Glomerular endothelial cell (primary cell): ENCODE measurements around the gene KCNJ5. TPM values are rescaled to one million over a fixed set of nuclear protein-coding genes. Genes with fewer than 3 reads are reported as not detected.
A peak's percentile ranks its signal among the peaks of the same experiment; 100 is the strongest.

Experiments used
- DNase-seq: peaks from one replicate; pipeline ENCODE4 v3.0.0-alpha.2; 2011; ENCODE audit warnings: low read depth, low spot score; ENCODE audit errors: extremely low read depth
- total RNA-seq: library from RNA; depleted of rRNA; stranded (reverse); fragments of >200 nt; gene quantifications from 2 replicates; pipeline ENCODE4 v1.2.3, GENCODE V29; 2015

KCNJ5 gene
- total RNA-seq, 1 donor from 2014 or later: 0.41 TPM

GRCh38 chr11:128893578-128894285 is 2.6 kb downstream of the KCNJ5 start:
- no peak for DNase-seq

DNA sequence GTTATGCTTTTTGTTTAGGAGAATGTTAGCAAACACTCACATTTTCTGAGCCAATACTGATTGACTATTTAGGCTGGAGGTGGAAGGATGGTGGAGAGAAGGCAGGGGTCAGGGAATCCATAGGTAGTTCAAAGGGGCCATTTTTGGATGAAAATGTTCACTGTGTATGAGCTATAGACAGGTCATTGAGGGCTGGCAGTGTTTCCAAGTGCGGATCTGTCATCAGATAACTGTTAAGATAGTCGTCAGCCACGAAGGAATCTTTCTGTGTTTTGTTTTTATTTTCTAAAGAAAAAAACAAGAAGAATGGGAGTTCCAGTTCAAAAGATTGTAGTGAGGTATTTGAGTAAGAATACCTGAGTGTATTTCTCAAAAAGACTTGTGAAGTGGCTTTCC is 3.1 kb downstream of the KCNJ5 start:
- DNase-seq: no peak

DNA sequence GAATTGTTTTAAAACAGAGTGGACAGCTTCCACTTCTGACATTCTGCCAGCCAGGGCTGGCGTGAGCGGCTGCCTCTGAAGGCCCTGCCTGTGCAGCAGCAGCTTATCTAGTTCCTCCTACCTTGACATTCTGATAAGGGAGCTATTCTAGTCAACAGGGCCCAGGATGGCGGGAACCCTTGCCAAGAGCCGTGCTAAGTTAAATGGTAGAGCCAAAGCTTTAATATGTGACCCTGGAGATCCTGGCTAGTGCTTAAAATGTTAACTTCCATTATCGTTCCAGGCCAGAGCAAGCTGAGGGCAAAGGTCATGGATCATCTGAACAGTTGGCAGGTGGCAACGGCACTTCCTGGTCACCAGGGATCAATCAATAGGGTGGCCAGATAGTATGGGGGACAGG is 3.5 kb downstream of the KCNJ5 start:
- DNase-seq: no peak

GRCh38 chr11:128895526-128895925 is 4.4 kb downstream of the KCNJ5 start:
- no peak for DNase-seq

GRCh38 chr11:128896356-128896755 is 5.2 kb downstream of the KCNJ5 start:
- DNase-seq: no peak

DNA sequence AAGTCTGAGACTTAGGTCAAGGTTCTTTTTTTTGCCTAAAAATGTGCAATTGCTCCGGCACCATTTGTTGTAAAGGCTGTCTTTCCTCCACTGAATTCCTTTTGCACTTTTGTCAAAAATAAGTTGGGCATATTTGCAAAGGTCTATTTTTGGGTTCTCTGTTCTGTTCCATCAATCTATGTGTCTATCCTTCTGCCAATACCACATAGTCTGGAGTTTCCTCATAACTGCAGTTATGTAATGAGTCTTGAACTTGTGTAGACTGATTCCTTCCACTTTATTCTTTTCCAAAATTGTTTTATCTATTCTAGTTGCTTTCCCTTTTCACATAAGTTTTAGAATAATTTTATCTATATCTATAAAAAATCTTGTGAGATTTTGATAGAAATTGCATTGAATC is 6.7 kb downstream of the KCNJ5 start:
- no peak for DNase-seq

DNA sequence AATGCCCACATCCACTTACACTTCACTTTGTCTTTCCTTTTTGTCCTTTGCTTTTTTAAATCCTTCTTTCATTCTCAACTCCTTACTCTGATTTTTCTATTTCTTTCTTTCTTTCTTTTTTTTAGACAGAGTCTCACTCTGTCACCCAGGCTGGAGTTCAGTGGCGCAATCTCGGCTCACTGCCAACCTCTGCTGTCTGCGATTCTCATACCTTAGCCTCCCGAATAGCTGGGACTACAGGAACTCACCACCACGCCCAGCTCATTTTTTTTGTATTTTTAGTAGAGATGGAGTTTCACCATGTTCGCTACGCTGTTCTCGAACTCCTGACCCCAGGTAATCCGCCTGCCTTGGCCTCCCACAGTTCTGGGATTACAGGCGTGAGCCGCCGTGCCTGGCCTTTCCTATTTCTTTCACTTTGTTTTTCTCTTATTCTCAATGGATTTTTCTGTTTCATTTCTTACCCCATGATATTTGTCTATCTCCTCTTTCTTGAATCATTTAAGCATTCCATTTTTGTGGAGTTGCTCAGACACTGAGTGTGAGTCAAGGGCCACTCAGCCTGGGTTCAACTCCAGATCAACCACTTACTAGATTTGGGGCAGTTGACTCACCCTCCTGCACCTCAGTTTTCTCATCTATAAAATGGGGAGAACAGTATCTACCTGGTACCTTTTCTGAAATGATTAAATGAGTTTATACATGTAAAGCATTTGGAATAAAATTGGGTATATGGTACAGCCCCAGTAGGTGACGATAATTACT is 7.6 kb downstream of the KCNJ5 start:
- DNase-seq: no peak

- no peak for DNase-seq
Measured at GRCh38 chr11:128900468-128900867, 9.3 kb downstream of the KCNJ5 start.

GRCh38 chr11:128901653-128902514 is 10.7 kb downstream of the KCNJ5 start:
- no peak for DNase-seq

- DNase-seq: no peak
Measured at GRCh38 chr11:128902515-128903066, 11.4 kb downstream of the KCNJ5 start.

DNA sequence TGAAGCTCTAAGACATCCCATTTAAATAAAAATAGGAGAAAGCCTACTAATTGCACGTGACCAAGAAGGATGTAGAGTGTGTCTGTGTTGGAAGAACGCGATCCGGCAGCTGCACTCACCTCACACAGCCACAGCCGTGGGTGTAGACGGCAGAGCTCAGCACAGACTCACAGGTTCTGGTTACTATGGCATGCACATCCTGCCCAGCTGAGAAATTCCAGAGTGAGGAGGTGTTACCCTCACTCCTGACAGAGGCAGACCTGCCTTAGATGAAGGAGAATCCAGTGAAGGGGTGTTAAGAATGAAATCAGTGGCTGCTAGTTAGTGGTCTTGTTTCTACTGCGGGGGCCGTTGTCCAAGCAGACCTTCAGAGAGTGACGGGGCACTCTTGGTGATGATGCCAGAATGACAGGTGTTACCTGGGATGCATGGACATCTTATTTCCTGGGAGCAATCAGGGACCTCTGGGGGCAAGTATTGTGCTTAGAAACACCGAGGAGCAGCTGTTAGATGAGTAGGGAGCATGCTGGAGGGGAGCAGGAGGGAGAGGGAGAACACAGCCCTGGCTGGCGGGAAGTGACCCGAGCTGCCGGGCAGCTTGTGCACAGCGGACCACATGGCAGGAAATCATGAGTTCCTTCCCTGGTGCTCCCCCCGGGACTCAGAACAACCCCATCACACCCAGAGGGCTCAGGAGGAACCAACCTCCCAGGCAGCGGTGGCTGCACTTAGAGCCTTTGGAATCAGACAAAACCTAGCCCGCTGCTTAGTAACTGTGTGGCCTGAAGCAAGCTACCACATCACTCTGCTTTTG is 12.3 kb downstream of the KCNJ5 start:
- no peak for DNase-seq

DNA sequence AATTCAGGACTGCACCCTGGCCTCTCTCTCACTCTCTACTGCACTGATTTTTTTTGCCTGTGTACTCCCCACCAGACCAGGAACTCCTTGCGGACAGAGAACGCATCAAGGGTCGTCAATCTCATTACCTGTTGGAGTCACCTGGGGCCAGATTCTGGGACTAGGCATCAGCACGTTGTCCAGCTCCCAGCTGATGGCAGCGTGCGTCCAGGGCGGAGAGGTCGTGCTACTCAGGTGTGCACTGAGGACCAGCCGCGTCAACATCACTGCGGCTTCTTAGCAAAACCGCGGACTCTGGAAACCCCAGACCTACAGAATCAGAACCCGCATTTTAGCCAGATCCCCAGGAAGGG is 13.1 kb downstream of the KCNJ5 start:
- DNase-seq: no peak

GRCh38 chr11:128904656-128905344 is 13.6 kb downstream of the KCNJ5 start:
- no peak for DNase-seq

DNA sequence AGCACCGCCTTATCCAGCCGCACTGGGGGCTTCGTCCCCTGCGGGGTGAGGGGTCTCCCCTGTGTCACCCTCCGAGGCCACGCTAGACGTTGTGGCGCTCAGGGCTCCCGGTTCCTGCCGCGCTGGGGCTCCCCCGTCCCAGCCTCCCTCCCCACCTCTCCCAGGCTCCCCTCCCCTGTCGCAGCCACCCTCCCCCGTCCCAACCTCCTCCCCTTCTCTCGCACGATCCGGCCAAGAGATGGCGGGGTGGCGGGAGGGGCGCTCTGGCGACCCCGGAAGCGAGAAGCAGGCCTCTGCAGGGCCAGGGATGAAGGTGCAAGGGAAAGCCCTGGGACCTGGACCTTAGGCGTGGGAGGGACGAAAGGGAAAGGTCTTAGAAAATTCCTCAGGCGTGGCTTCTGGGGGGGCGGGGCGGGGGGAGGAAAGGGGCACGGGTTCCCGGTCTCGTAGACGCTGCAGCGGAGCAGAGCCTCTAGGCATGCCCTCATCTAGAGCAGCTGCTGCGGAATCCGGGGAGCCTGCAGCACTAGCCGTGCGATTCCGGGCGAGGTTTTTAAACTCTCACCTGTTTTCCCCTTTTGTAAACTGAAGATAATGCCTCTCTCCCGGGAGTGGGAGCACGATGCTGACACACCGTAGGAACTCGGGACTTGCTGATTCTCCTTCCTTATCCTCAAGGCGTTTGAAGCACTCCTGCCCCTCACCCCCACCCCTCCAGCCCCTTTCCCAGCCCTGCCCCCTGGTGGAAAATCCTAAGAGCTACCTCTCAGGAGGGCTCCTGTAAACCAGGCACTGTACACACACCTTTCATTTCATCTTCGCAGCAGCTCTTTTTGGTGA is 14.4 kb downstream of the KCNJ5 start:
- DNase-seq: no peak

- DNase-seq: no peak
Measured at GRCh38 chr11:128906185-128907050, 15.3 kb downstream of the KCNJ5 start.

GRCh38 chr11:128907585-128907984 is 16.4 kb downstream of the KCNJ5 start:
- DNase-seq: no peak

GRCh38 chr11:128908391-128909246 is 17.5 kb downstream of the KCNJ5 start:
- DNase-seq: peak; percentile 68
